ENCODE measurements around the gene WDR49.

DNA sequence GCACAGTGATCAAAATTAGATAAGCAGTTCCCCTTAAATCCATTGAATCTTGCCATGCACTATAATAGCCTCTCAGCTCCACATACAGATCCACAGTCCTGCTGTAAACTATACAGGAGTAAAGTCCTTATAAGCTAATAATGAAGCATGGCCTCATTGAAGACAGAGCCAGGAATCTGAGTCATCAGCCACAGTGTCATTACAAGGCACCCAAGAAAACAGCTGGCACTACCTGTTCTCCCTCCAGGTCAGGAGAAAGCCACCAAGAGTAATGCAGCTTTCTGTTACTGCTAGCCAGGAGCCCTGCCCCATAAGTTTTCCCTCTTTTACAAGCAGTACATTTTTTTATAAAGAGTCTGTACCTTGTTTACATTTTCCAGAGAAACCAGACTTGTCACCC lies 27.3 kb downstream of the WDR49 start:
- TF ChIP-seq YY1 (IDR thresholded peaks at IDR 0.05; ENCODE audit: low read depth) (no peak), FOXM1 (IDR thresholded peaks at IDR 0.05; ENCODE audit: borderline replicate concordance, low read depth) (no peak), MAX (IDR thresholded peaks at IDR 0.05) (no peak), ZBTB7A (IDR thresholded peaks at IDR 0.05; ENCODE audit: low read depth) (no peak), TAF1 (IDR thresholded peaks at IDR 0.05; ENCODE audit: low read depth) (no peak), REST (IDR thresholded peaks at IDR 0.05; ENCODE audit: low read depth) (no peak), CREB1 (IDR thresholded peaks at IDR 0.05; ENCODE audit: low read depth) (no peak), EGR1 (IDR thresholded peaks at IDR 0.05) (no peak)

Measured in Ishikawa (cell line).